Measurements from ENCODE around the gene PRKAG2. TPM values are rescaled to one million over a fixed set of nuclear protein-coding genes. Genes with fewer than 3 reads are reported as not detected.

The PRKAG2 gene
- total RNA-seq, 2 experiments from 2014 or later: 39.3 to 42.3 TPM

DNA sequence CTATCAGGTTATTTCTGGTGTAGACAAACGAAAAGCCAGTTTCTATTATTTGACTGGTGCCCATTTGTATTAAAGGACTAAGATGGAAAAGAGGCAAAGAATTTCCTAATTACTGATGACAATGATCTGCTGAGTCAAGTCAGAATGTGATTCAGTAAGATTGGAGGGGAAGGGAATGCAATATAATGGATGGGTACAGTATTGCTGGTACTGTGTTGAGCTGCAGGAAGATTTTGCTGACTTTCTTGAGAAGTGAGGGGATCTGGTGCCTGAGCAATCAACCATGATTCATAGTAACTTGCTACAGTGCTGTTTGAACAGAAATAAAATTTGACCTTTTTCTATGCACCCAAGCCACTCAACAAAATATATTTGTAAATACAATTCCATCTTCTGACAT, 218.1 kb downstream of the PRKAG2 start:
- CTCF ChIA-PET: no interaction called here
- no peak overlapping the region for H3K27ac Mint-ChIP-seq

DNA sequence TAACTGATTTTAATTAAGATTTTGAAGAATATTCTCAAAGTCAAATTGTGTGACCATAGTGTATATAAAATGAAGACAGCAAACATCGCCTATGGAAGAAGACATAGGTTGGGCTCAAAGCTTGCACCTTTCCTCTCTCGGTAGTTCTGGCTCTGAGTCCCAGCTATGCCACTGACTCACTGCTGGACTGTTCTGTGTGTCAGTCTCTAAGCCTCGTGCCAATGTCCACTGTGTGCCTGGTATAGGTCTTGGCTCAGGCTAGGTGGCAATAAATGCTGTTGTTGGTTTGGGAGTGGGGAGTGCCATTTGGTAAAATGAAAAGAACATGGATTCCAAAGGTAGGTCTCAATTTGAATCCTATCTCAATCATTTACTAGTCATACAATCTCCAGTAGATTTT, 219.7 kb downstream of the PRKAG2 start:
- H3K4me1 Mint-ChIP-seq (ENCODE audit: low read depth): no peaks in the 10 kb centered on the region
- H3K4me3 ChIP-seq (ENCODE audit: low read length): no peak overlapping the region
- H3K9me3 Mint-ChIP-seq: no peaks in the 10 kb centered on the region
- H3K27me3 ChIP-seq (ENCODE audit: control insufficient read depth in 1 of 2, insufficient read depth in 2 of 2, low read length in 2 of 2): no peaks in the 10 kb centered on the region
- ChIA-PET CTCF (no interaction called here), POLR2A (no interaction called here)
- no peaks in the 10 kb centered on the region for H3K4me1 ChIP-seq (ENCODE audit: insufficient read depth, low read length)
- TF ChIP-seq, protein P1, sequence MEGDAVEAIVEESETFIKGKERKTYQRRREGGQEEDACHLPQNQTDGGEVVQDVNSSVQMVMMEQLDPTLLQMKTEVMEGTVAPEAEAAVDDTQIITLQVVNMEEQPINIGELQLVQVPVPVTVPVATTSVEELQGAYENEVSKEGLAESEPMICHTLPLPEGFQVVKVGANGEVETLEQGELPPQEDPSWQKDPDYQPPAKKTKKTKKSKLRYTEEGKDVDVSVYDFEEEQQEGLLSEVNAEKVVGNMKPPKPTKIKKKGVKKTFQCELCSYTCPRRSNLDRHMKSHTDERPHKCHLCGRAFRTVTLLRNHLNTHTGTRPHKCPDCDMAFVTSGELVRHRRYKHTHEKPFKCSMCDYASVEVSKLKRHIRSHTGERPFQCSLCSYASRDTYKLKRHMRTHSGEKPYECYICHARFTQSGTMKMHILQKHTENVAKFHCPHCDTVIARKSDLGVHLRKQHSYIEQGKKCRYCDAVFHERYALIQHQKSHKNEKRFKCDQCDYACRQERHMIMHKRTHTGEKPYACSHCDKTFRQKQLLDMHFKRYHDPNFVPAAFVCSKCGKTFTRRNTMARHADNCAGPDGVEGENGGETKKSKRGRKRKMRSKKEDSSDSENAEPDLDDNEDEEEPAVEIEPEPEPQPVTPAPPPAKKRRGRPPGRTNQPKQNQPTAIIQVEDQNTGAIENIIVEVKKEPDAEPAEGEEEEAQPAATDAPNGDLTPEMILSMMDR (IDR thresholded peaks at IDR 0.05): no peak
- no peaks in the 10 kb centered on the region for H3K9me3 ChIP-seq (ENCODE audit: control insufficient read depth in 1 of 2, insufficient read depth in 1 of 2, low read length in 2 of 2)
- H3K4me3 Mint-ChIP-seq: no peak overlapping the region
- no peak overlapping the region for H3K27ac Mint-ChIP-seq
- no peaks in the 10 kb centered on the region for H3K27me3 Mint-ChIP-seq
- no peak overlapping the region for H3K27ac ChIP-seq (ENCODE audit: low read depth in 1 of 2, low read length in 2 of 2)
- H3K36me3 ChIP-seq (ENCODE audit: insufficient read depth, low read length): no peaks in the 10 kb centered on the region
- H3K36me3 Mint-ChIP-seq (ENCODE audit: low read depth): peaks cover 5% of the 10 kb centered on the region
- intact Hi-C loops (cut with DNase I, micrococcal nuclease): no loop called here
- DNase-seq (no peak), ATAC-seq (ENCODE audit: poor library complexity) (no peak)

More for the DNA sequence above, 218.1 kb downstream of the PRKAG2 start:
- Mint-ChIP-seq H3K9me3 (no peaks in the 10 kb centered on the region), H3K36me3 (ENCODE audit: low read depth) (peaks cover 5% of the 10 kb centered on the region), H3K4me1 (ENCODE audit: low read depth) (no peaks in the 10 kb centered on the region), H3K4me3 (no peak overlapping the region), H3K27me3 (no peaks in the 10 kb centered on the region)
- H3K27me3 ChIP-seq (ENCODE audit: control insufficient read depth in 1 of 2, insufficient read depth in 2 of 2, low read length in 2 of 2): no peaks in the 10 kb centered on the region
- intact Hi-C loops (cut with DNase I, micrococcal nuclease): no loop called here
- POLR2A ChIA-PET: no interaction called here
- no peaks in the 10 kb centered on the region for H3K4me1 ChIP-seq (ENCODE audit: insufficient read depth, low read length)
- no peak overlapping the region for H3K27ac ChIP-seq (ENCODE audit: low read depth in 1 of 2, low read length in 2 of 2)
- TF ChIP-seq, protein P1 (IDR thresholded peaks at IDR 0.05): no peak
- no peaks in the 10 kb centered on the region for H3K9me3 ChIP-seq (ENCODE audit: control insufficient read depth in 1 of 2, insufficient read depth in 1 of 2, low read length in 2 of 2)
- no peaks in the 10 kb centered on the region for H3K36me3 ChIP-seq (ENCODE audit: insufficient read depth, low read length)
- no peak for ATAC-seq (ENCODE audit: poor library complexity)
- H3K4me3 ChIP-seq (ENCODE audit: low read length): no peak overlapping the region
- DNase-seq: no peak

- DNase-seq: no peak
- Mint-ChIP-seq H3K36me3 (ENCODE audit: low read depth) (peaks cover 5% of the 10 kb centered on the region), H3K4me1 (ENCODE audit: low read depth) (no peaks in the 10 kb centered on the region), H3K9me3 (no peaks in the 10 kb centered on the region), H3K27ac (no peak overlapping the region), H3K4me3 (no peak overlapping the region), H3K27me3 (no peaks in the 10 kb centered on the region)
- POLR2A ChIA-PET: no interaction called here
- intact Hi-C loops (cut with DNase I, micrococcal nuclease): no loop called here
- no peak for ATAC-seq (ENCODE audit: poor library complexity)
- Histone ChIP-seq H3K36me3 (ENCODE audit: insufficient read depth, low read length) (no peaks in the 10 kb centered on the region), H3K9me3 (ENCODE audit: control insufficient read depth in 1 of 2, insufficient read depth in 1 of 2, low read length in 2 of 2) (no peaks in the 10 kb centered on the region), H3K27ac (ENCODE audit: low read depth in 1 of 2, low read length in 2 of 2) (no peak overlapping the region), H3K27me3 (ENCODE audit: control insufficient read depth in 1 of 2, insufficient read depth in 2 of 2, low read length in 2 of 2) (no peaks in the 10 kb centered on the region), H3K4me3 (ENCODE audit: low read length) (no peak overlapping the region), H3K4me1 (ENCODE audit: insufficient read depth, low read length) (no peaks in the 10 kb centered on the region)
- TF ChIP-seq, protein P1 (IDR thresholded peaks at IDR 0.05): no peak
- CTCF ChIA-PET: no interaction called here
Observed at GRCh38 chr7:151655555-151655954, 221.4 kb downstream of the PRKAG2 start.
